H9 (cell line): ENCODE data around the gene NXPH1. TPM values are rescaled to one million over a fixed set of nuclear protein-coding genes. Genes with fewer than 3 reads are reported as not detected.

ENCODE experiments used
- DNase-seq: peaks from one replicate; pipeline ENCODE4 v3.0.0-alpha.2; 2017
- H2AFZ ChIP-seq: one replicate; pipeline ENCODE4 v1.6.1; 2013; ENCODE audit warnings: mild to moderate bottlenecking, low read length, control low read depth, moderate library complexity
- H2AK5ac ChIP-seq: 2 replicates; pipeline ENCODE4 v1.6.1; 2013; ENCODE audit warnings: low read length, control low read depth, mixed read lengths; ENCODE audit not compliant: insufficient read length
- H2BK120ac ChIP-seq: one replicate; pipeline ENCODE4 v1.6.1; 2013; ENCODE audit warnings: low read depth, mild to moderate bottlenecking, low read length, control low read depth, inconsistent platforms; ENCODE audit not compliant: poor library complexity, severe bottlenecking
- H2BK12ac ChIP-seq: 2 replicates; pipeline ENCODE4 v1.6.1; 2013; ENCODE audit warnings: low read length, control low read depth, mixed read lengths, low read depth; ENCODE audit not compliant: insufficient read length
- H2BK15ac ChIP-seq: 2 replicates; pipeline ENCODE4 v1.6.1; 2013; ENCODE audit warnings: low read depth, low read length, control low read depth
- H2BK20ac ChIP-seq: one replicate; pipeline ENCODE4 v1.6.1; 2013; ENCODE audit warnings: low read depth, mild to moderate bottlenecking, low read length, control low read depth, inconsistent platforms; ENCODE audit not compliant: poor library complexity, severe bottlenecking
- H2BK5ac ChIP-seq: 2 replicates; pipeline ENCODE4 v1.6.1; 2013; ENCODE audit warnings: low read length, control low read depth, mixed read lengths; ENCODE audit not compliant: insufficient read length
- H3K14ac ChIP-seq: 2 replicates; pipeline ENCODE4 v1.6.1; 2013; ENCODE audit warnings: low read length, control low read depth; ENCODE audit not compliant: insufficient read depth
- H3K18ac ChIP-seq: 2 replicates; pipeline ENCODE4 v1.6.1; 2013; ENCODE audit warnings: low read depth, mild to moderate bottlenecking, mixed read lengths, low read length, control low read depth; ENCODE audit not compliant: insufficient read length
- H3K23ac ChIP-seq: 2 replicates; pipeline ENCODE4 v1.6.1; 2013; ENCODE audit warnings: low read length, control low read depth, mixed read lengths, low read depth; ENCODE audit not compliant: insufficient read length
- H3K23me2 ChIP-seq: 2 replicates; pipeline ENCODE4 v1.6.1; 2013; ENCODE audit warnings: low read depth, mild to moderate bottlenecking, mixed read lengths, low read length, control low read depth; ENCODE audit not compliant: insufficient read length, poor library complexity, severe bottlenecking
- H3K27ac ChIP-seq: 2 replicates; pipeline ENCODE4 v1.5.1; 2013; ENCODE audit warnings: low read length, control low read depth, mixed read lengths, low read depth; ENCODE audit not compliant: insufficient read length
- H3K27me3 ChIP-seq: 2 replicates; pipeline ENCODE4 v1.6.1; 2013; ENCODE audit warnings: low read length, control low read depth, inconsistent platforms; ENCODE audit not compliant: insufficient read depth
- H3K4ac ChIP-seq: 2 replicates; pipeline ENCODE4 v1.6.1; 2013; ENCODE audit warnings: low read depth, mild to moderate bottlenecking, control low read depth, inconsistent platforms, low read length, moderate library complexity
- H3K4me1 ChIP-seq: 2 replicates; pipeline ENCODE4 v1.6.1; 2013; ENCODE audit warnings: low read length, control low read depth, inconsistent platforms; ENCODE audit not compliant: insufficient read depth
- H3K4me2 ChIP-seq: 2 replicates; pipeline ENCODE4 v1.6.1; 2013; ENCODE audit warnings: low read length, control low read depth, mixed read lengths; ENCODE audit not compliant: insufficient read length, insufficient read depth
- H3K56ac ChIP-seq: 2 replicates; pipeline ENCODE4 v1.6.1; 2013; ENCODE audit warnings: low read depth, mild to moderate bottlenecking, mixed read lengths, low read length, control low read depth; ENCODE audit not compliant: insufficient read length
- H3K79me1 ChIP-seq: 2 replicates; pipeline ENCODE4 v1.6.1; 2013; ENCODE audit warnings: low read depth, mild to moderate bottlenecking, moderate library complexity, low read length, control low read depth, inconsistent platforms; ENCODE audit not compliant: insufficient read depth, poor library complexity, severe bottlenecking
- H3K79me2 ChIP-seq: 2 replicates; pipeline ENCODE4 v1.6.1; 2013; ENCODE audit warnings: low read length, control low read depth, inconsistent platforms; ENCODE audit not compliant: insufficient read depth
- H3K9ac ChIP-seq: 2 replicates; pipeline ENCODE4 v1.6.1; 2013; ENCODE audit warnings: low read length, control low read depth, mixed read lengths; ENCODE audit not compliant: insufficient read length; ENCODE audit errors: extremely low read depth
- H3K9me3 ChIP-seq: one replicate; pipeline ENCODE4 v1.6.1; 2013; ENCODE audit warnings: low read depth, low read length, inconsistent platforms; ENCODE audit not compliant: control insufficient read depth
- H3T11ph ChIP-seq: one replicate; pipeline ENCODE4 v1.6.1; 2013; ENCODE audit warnings: mild to moderate bottlenecking, low read length, control low read depth, inconsistent platforms
- H4K20me1 ChIP-seq: one replicate; pipeline ENCODE4 v1.6.1; 2013; ENCODE audit not compliant: control insufficient read depth, insufficient read length, insufficient read depth
- H4K5ac ChIP-seq: 2 replicates; pipeline ENCODE4 v1.6.1; 2013; ENCODE audit warnings: low read depth, mild to moderate bottlenecking, mixed read lengths, low read length, control low read depth; ENCODE audit not compliant: insufficient read length
- H4K8ac ChIP-seq: replicated peaks from 2 replicates; pipeline ENCODE4 v1.6.1; 2013; ENCODE audit warnings: low read length, control low read depth, mixed read lengths, low read depth; ENCODE audit not compliant: insufficient read length
- H4K91ac ChIP-seq: 2 replicates; pipeline ENCODE4 v1.6.1; 2013; ENCODE audit warnings: low read depth, mild to moderate bottlenecking, moderate library complexity, mixed read lengths, low read length, control low read depth; ENCODE audit not compliant: insufficient read length
- H3K27ac Mint-ChIP-seq, 3 experiments: 2 replicates in 2 of 3; 3 replicates in 1 of 3; pipeline ENCODE4 v1.8.0; 2020 to 2021; ENCODE audit warnings: mixed read lengths in 3 of 3, mild to moderate bottlenecking in 1 of 3, moderate library complexity in 1 of 3
- H3K27me3 Mint-ChIP-seq: 2 replicates; pipeline ENCODE4 v1.8.0; 2021; ENCODE audit warnings: low read depth, mild to moderate bottlenecking, moderate library complexity, mixed read lengths
- H3K36me3 Mint-ChIP-seq, 3 experiments: 2 replicates in 2 of 3; 3 replicates in 1 of 3; pipeline ENCODE4 v1.8.0; 2020 to 2021; ENCODE audit warnings: low read depth in 3 of 3, mixed read lengths in 3 of 3; ENCODE audit not compliant: insufficient read depth in 1 of 3
- H3K4me1 Mint-ChIP-seq, 2 experiments: 2 replicates each; pipeline ENCODE4 v1.8.0; 2020; ENCODE audit warnings: mixed read lengths in 2 of 2
- H3K4me3 Mint-ChIP-seq, 2 experiments: 2 replicates in 1 of 2; 3 replicates in 1 of 2; pipeline ENCODE4 v1.8.0; 2020 to 2021; ENCODE audit warnings: mild to moderate bottlenecking in 2 of 2, mixed read lengths in 2 of 2, moderate library complexity in 1 of 2
- H3K9me3 Mint-ChIP-seq, 2 experiments: 2 replicates in 1 of 2; 3 replicates in 1 of 2; pipeline ENCODE4 v1.8.0; 2020; ENCODE audit warnings: mild to moderate bottlenecking in 2 of 2, mixed read lengths in 2 of 2, moderate library complexity in 1 of 2
- CTCF ChIP-seq: fragments of 200-600 bp; sonication (generic); conservative IDR thresholded peaks from 3 replicates; pipeline ENCODE4 v1.8.0; 2021; ENCODE audit warnings: antibody characterized with exemption, mild to moderate bottlenecking
- total RNA-seq: library from RNA; stranded (reverse); gene quantifications from 2 replicates; pipeline ENCODE4 v1.2.1, GENCODE V29; 2021

The NXPH1 gene
- total RNA-seq, 1 experiment from 2014 or later, result 0.15 TPM

- no peak overlapping the region for H3K27ac ChIP-seq
- no peak overlapping the region for H2BK20ac ChIP-seq
- H2AK5ac ChIP-seq, result no peak overlapping the region
- H2BK120ac ChIP-seq, result no peak overlapping the region
- H4K8ac ChIP-seq, result no peak overlapping the region
- H3K9me3 ChIP-seq, result no peaks in the 10 kb centered on the region
- no peak overlapping the region for H2BK15ac ChIP-seq
- H3K23me2 ChIP-seq, result no peaks in the 10 kb centered on the region
- no peak overlapping the region for H2AFZ ChIP-seq
- H3K9me3 Mint-ChIP-seq, result no peaks in the 10 kb centered on the region; a peak in 1 of 5 replicates
- H4K91ac ChIP-seq, result no peak overlapping the region
- peaks cover 10 to 13% of the 10 kb centered on the region in 2 experiments for H3K4me1 Mint-ChIP-seq
- no peak for DNase-seq
- no peak overlapping the region for H3K9ac ChIP-seq
- H4K20me1 ChIP-seq, result no peaks in the 10 kb centered on the region
- no peak overlapping the region for H3T11ph ChIP-seq
- H2BK5ac ChIP-seq, result no peak overlapping the region
- no peak overlapping the region for H3K56ac ChIP-seq
- no peak overlapping the region for H3K4me3 Mint-ChIP-seq
- H3K18ac ChIP-seq, result no peak overlapping the region
- H3K4me1 ChIP-seq, result 0 out of 2 replicates have a peak, but pooled peaks cover 2% of the 10 kb centered on the region
- no peak overlapping the region for H2BK12ac ChIP-seq
- H3K27ac Mint-ChIP-seq, result no peak overlapping the region
- no peak overlapping the region for H3K14ac ChIP-seq
- no peak for TF ChIP-seq CTCF
- H3K23ac ChIP-seq, result no peak overlapping the region
- H3K36me3 Mint-ChIP-seq, result 0 out of 7 replicates have a peak, but pooled peaks cover 0 to 2% (median 0%) of the 10 kb centered on the region in 3 experiments
- no peak overlapping the region for H3K4me2 ChIP-seq
- no peak overlapping the region for H3K4ac ChIP-seq
- H4K5ac ChIP-seq, result no peak overlapping the region
- H3K79me1 ChIP-seq, result no peaks in the 10 kb centered on the region
- H3K27me3 Mint-ChIP-seq, result no peaks in the 10 kb centered on the region
- H3K79me2 ChIP-seq, result no peaks in the 10 kb centered on the region
- H3K27me3 ChIP-seq, result no peaks in the 10 kb centered on the region
Measured at GRCh38 chr7:8591289-8591688, 157.9 kb downstream of the NXPH1 start.
